MCF 10A (cell line): ENCODE measurements around the gene PARD3B. TPM values are rescaled to one million over a fixed set of nuclear protein-coding genes. Genes with fewer than 3 reads are reported as not detected.

Source experiments
- BruUV-seq: library from RNA; stranded (reverse); fragments of 400-500 nt; replicated peaks from 2 replicates; lab custom pipeline; 2021; lab: Mats Ljungman, UMichigan
- CTCF ChIA-PET: fragments of 300-600 bp; sonication (Branson Sonifier 250); formaldehyde crosslinking; extraction: SDS; loops from one replicate; lab custom pipeline; 2021; ENCODE audit warnings: antibody characterized with exemption, inconsistent platforms; lab: Yijun Ruan, JAX
- POLR2A ChIA-PET: fragments of 300-600, 350-650 bp; sonication (Branson Sonifier 250); formaldehyde crosslinking; extraction: SDS; loops from one replicate; lab custom pipeline; 2020; ENCODE audit warnings: antibody characterized with exemption, inconsistent platforms; lab: Yijun Ruan, JAX
- DNase-seq: peaks from one replicate; pipeline ENCODE4 v3.0.0-alpha.2; 2018; ENCODE audit not compliant: unreplicated experiment
- H3K27ac Mint-ChIP-seq: one replicate; pipeline ENCODE4 v1.8.0; 2022; ENCODE audit warnings: mild to moderate bottlenecking, low read depth, mixed read lengths; ENCODE audit not compliant: unreplicated experiment
- H3K27me3 Mint-ChIP-seq: one replicate; pipeline ENCODE4 v1.8.0; 2022; ENCODE audit warnings: mixed read lengths; ENCODE audit not compliant: insufficient read depth, unreplicated experiment
- H3K36me3 Mint-ChIP-seq: one replicate; pipeline ENCODE4 v1.8.0; 2022; ENCODE audit warnings: mild to moderate bottlenecking, moderate library complexity, mixed read lengths; ENCODE audit not compliant: insufficient read depth, unreplicated experiment
- H3K4me1 Mint-ChIP-seq: one replicate; pipeline ENCODE4 v1.8.0; 2022; ENCODE audit warnings: mixed read lengths; ENCODE audit not compliant: insufficient read depth, unreplicated experiment
- H3K4me3 Mint-ChIP-seq: one replicate; pipeline ENCODE4 v1.8.0; 2022; ENCODE audit warnings: mild to moderate bottlenecking, moderate library complexity, mixed read lengths; ENCODE audit not compliant: unreplicated experiment
- H3K9me3 Mint-ChIP-seq: one replicate; pipeline ENCODE4 v1.8.0; 2022; ENCODE audit warnings: mixed read lengths; ENCODE audit not compliant: unreplicated experiment
- intact Hi-C: fragments of 100-400 bp; cut with micrococcal nuclease; formaldehyde crosslinking; loops from 2 replicates; pipeline ENCODE4 v1.14.1; 2022
- total RNA-seq: library from RNA; stranded (reverse); gene quantifications from 2 replicates; pipeline ENCODE4 v1.2.3, GENCODE V29; 2022
- TF ChIP-seq, protein P1 (sequence below): fragments of 200-600 bp; IDR thresholded peaks from one replicate; pipeline ENCODE4 v1.8.0; 2022; ENCODE audit warnings: antibody characterized with exemption, mild to moderate bottlenecking; ENCODE audit not compliant: unreplicated experiment

PARD3B gene
- total RNA-seq, 1 experiment from 2014 or later = 11.6 TPM

GRCh38 chr2:205640716-205641115, 1095.4 kb downstream of the PARD3B start:
- H3K36me3 Mint-ChIP-seq = no peaks in the 10 kb centered on the region
- H3K27me3 Mint-ChIP-seq = no peaks in the 10 kb centered on the region
- DNase-seq = no peak
- TF ChIP-seq, protein P1, sequence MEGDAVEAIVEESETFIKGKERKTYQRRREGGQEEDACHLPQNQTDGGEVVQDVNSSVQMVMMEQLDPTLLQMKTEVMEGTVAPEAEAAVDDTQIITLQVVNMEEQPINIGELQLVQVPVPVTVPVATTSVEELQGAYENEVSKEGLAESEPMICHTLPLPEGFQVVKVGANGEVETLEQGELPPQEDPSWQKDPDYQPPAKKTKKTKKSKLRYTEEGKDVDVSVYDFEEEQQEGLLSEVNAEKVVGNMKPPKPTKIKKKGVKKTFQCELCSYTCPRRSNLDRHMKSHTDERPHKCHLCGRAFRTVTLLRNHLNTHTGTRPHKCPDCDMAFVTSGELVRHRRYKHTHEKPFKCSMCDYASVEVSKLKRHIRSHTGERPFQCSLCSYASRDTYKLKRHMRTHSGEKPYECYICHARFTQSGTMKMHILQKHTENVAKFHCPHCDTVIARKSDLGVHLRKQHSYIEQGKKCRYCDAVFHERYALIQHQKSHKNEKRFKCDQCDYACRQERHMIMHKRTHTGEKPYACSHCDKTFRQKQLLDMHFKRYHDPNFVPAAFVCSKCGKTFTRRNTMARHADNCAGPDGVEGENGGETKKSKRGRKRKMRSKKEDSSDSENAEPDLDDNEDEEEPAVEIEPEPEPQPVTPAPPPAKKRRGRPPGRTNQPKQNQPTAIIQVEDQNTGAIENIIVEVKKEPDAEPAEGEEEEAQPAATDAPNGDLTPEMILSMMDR = no peak
- peaks cover 9% of the 10 kb centered on the region for H3K4me1 Mint-ChIP-seq
- intact Hi-C loops = no loop called here
- POLR2A ChIA-PET = no interaction called here
- BruUV-seq = no TSS peak
- CTCF ChIA-PET = interaction anchor here (1.3 to 1.8 kb wide), 3 partner anchors 9 to 307 kb away, joined by 3 to 6 read pairs (median 3); no protein-coding TSS in a partner anchor
- no peak overlapping the region for H3K27ac Mint-ChIP-seq
- no peaks in the 10 kb centered on the region for H3K9me3 Mint-ChIP-seq
- H3K4me3 Mint-ChIP-seq = no peak overlapping the region

DNA sequence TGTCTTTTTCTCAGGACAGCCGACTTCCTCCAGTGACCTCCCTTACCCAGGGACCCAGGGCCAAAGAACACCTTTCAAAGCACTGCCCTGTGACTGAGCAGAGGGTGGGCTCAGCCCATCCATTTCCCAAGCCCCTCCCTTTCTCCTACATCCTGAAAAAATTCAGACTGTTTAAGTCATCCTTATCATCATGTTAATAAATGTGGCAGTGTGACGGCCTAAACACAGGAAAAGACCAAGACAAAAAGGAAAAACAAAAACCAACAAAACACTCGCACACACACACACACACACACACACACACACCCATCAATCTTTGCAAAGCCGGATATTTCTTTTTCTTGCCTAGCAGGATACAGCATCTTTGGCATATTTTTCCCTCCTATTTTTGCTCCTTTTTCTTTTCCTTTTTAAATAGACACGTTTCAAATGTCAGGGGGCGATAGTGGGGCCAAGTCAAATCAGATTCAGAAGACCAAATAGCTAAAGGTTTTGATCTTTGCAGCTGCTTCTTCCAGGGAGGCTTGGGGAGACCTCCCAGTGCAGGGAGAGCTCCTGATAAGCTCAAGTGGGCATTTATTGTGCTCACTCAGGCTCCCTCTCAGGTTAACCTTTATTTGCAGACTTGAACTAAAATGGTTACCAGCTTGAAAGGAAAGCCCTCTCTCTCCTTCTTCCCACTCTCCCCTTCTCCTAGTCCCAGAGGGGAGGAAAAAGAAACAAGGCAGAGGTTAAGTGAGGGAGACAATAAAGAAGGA, 1097.5 kb downstream of the PARD3B start:
- H3K27ac Mint-ChIP-seq = no peak overlapping the region
- DNase-seq = no peak
- ChIA-PET POLR2A (interaction anchor here (0.7 to 0.9 kb wide), 2 partner anchors 170 to 698 kb away, joined by 3 to 5 read pairs; no protein-coding TSS in a partner anchor), CTCF (no interaction called here)
- intact Hi-C loops = no loop called here
- H3K4me1 Mint-ChIP-seq = peaks cover 9% of the 10 kb centered on the region
- no peaks in the 10 kb centered on the region for H3K9me3 Mint-ChIP-seq
- H3K36me3 Mint-ChIP-seq = no peaks in the 10 kb centered on the region
- no peak overlapping the region for H3K4me3 Mint-ChIP-seq
- no TSS peak for BruUV-seq
- H3K27me3 Mint-ChIP-seq = no peaks in the 10 kb centered on the region
- TF ChIP-seq, protein P1 = no peak

DNA sequence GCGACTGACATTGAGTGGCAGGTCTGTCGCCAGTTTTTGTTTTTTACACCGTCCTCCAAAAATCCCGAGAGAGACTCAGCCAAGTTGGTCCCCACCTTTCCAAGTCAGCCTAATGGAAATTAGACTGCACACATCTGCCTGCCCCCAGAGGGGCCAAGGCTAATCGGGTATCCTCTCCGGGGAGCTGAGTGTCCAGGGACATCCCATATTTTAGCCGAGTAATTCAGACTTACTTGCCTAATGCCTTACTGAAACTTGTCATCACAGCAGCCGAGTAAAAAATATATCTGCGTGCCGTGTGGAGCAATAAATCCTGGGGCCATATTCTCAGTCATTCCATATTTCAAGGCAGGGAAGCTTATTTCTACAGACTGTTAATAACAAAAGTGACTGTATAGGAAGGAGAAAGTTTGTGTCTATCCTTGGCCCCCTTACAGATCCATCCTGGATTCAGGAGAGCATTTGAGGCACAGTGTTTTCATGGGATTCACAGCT, 1098.2 kb downstream of the PARD3B start:
- Mint-ChIP-seq H3K4me3 (no peak overlapping the region), H3K4me1 (peaks cover 9% of the 10 kb centered on the region), H3K9me3 (no peaks in the 10 kb centered on the region), H3K36me3 (no peaks in the 10 kb centered on the region), H3K27ac (no peak overlapping the region), H3K27me3 (no peaks in the 10 kb centered on the region)
- CTCF ChIA-PET = interaction anchor here (1.8 kb wide), 1 partner anchor 32 kb away, joined by 9 read pairs; no protein-coding TSS in a partner anchor
- no peak for DNase-seq
- TF ChIP-seq, protein P1 = no peak
- POLR2A ChIA-PET = interaction anchor here (0.7 to 0.9 kb wide), 2 partner anchors 170 to 699 kb away, joined by 3 to 5 read pairs; no protein-coding TSS in a partner anchor
- intact Hi-C loops = no loop called here
- no TSS peak for BruUV-seq

- Mint-ChIP-seq H3K27me3 (no peaks in the 10 kb centered on the region), H3K9me3 (no peaks in the 10 kb centered on the region), H3K4me1 (peaks cover 9% of the 10 kb centered on the region), H3K4me3 (no peak overlapping the region), H3K36me3 (no peaks in the 10 kb centered on the region), H3K27ac (no peak overlapping the region)
- intact Hi-C loops = no loop called here
- ChIA-PET CTCF (interaction anchor here (0.9 to 1.8 kb wide), 3 partner anchors 32 to 147 kb away, joined by 4 to 9 read pairs (median 4); no protein-coding TSS in a partner anchor), POLR2A (no interaction called here)
- peak; percentile 47 for DNase-seq
- no TSS peak for BruUV-seq
- TF ChIP-seq, protein P1 = no peak
Observed at GRCh38 chr2:205644018-205644417, 1098.7 kb downstream of the PARD3B start.
